Esophagus muscularis mucosa (tissue), 4 donors: ENCODE data around the gene EDNRA. TPM values are rescaled to one million over a fixed set of nuclear protein-coding genes. Genes with fewer than 3 reads are reported as not detected.

Experiments
- DNase-seq: peaks from one replicate; pipeline ENCODE4 v3.0.0-alpha.2; 2017; ENCODE audit errors: extremely low spot score
- H3K27ac ChIP-seq, 4 donors: fragments of 200-600 bp; sonication (generic); replicated peaks in 1 of 4; 1 replicate in 3 of 4; 2 replicates in 1 of 4; pipeline ENCODE4 v1.5.1; 2016 to 2019; ENCODE audit warnings: mild to moderate bottlenecking in 1 of 4
- H3K27me3 ChIP-seq, 4 donors: fragments of 200-600 bp; sonication (generic); one replicate each; pipeline versions ENCODE4 v1.5.1 to v1.6.0; 2016 to 2019
- H3K36me3 ChIP-seq, 4 donors: fragments of 200-600 bp; sonication (generic); one replicate each; pipeline ENCODE4 v1.5.1; 2016 to 2019
- H3K4me1 ChIP-seq, 4 donors: fragments of 200-600 bp; sonication (generic); one replicate each; pipeline ENCODE4 v1.5.1; 2016 to 2019
- H3K4me3 ChIP-seq, 4 donors: fragments of 200-600 bp; sonication (generic); 1 replicate in 2 of 4; 2 replicates in 2 of 4; pipeline ENCODE4 v1.5.1; 2016 to 2019; ENCODE audit warnings: mild to moderate bottlenecking in 4 of 4, moderate library complexity in 1 of 4
- H3K9me3 ChIP-seq, 4 donors: fragments of 200-600 bp; sonication (generic); 1 replicate in 3 of 4; 2 replicates in 1 of 4; pipeline ENCODE4 v1.5.1; 2016 to 2019
- CTCF ChIP-seq, 3 experiments: fragments of 200-600 bp in 2 of 3; fragments of 450-650 bp in 1 of 3; sonication (generic) in 2 of 3; IDR thresholded peaks; one replicate each; pipeline ENCODE4 v1.5.1; 2017 to 2019; ENCODE audit warnings: antibody characterized with exemption in 3 of 3, mild to moderate bottlenecking in 2 of 3, moderate library complexity in 1 of 3
- EP300 ChIP-seq: sonication (generic); formaldehyde crosslinking; IDR thresholded peaks from one replicate; pipeline ENCODE4 v1.6.1; 2017; ENCODE audit warnings: antibody characterized with exemption
- POLR2A ChIP-seq: fragments of 450-650 bp; IDR thresholded peaks from one replicate; pipeline ENCODE4 v1.6.1; 2017; ENCODE audit warnings: antibody characterized with exemption, moderate library complexity, mild to moderate bottlenecking, low read depth
- POLR2AphosphoS5 ChIP-seq, 2 donors: sonication (generic); formaldehyde crosslinking; IDR thresholded peaks; one replicate each; pipeline ENCODE4 v1.6.1; 2017; ENCODE audit warnings: antibody characterized with exemption in 2 of 2
- WGBS: methylation state at CpG from one replicate; pipeline ENCODE4 v1.1.5; 2018; 5-methylcytosine and 5-hydroxymethylcytosine counted together
- intact Hi-C: fragments of 100-400 bp; cut with DNase I; formaldehyde crosslinking; loops from one replicate; pipeline ENCODE4 v1.15.1; 2023
- total RNA-seq, 4 donors: library from RNA; depleted of rRNA; stranded (reverse); fragments of >200 nt; gene quantifications; one replicate each; pipeline versions ENCODE4 v1.1.0 to v1.2.1, GENCODE V29; 2016

Gene EDNRA
- total RNA-seq, 4 donors from 2014 or later: 0.83 to 8.0 (median 3.9) TPM

GRCh38 chr4:147550626-147551246, 69.8 kb downstream of the EDNRA start:
- H3K27me3 ChIP-seq: no peaks in the 10 kb centered on the region
- TF ChIP-seq POLR2AphosphoS5 (IDR thresholded peaks at IDR 0.05) (no peak), CTCF (IDR thresholded peaks at IDR 0.05) (no peak), POLR2A (no peak), EP300 (no peak)
- H3K9me3 ChIP-seq: no peaks in the 10 kb centered on the region
- no peak overlapping the region for H3K4me3 ChIP-seq
- DNase-seq: no peak
- H3K4me1 ChIP-seq: no peaks in the 10 kb centered on the region
- 43% methylated on average over 8 of the region's 8 CpGs for WGBS
- H3K36me3 ChIP-seq: peaks cover 0 to 3% (median 0%) of the 10 kb centered on the region in 4 donors
- no peak overlapping the region for H3K27ac ChIP-seq
- intact Hi-C loops: no loop called here

- no peaks in the 10 kb centered on the region for H3K27me3 ChIP-seq
- peaks cover 0 to 7% (median 3%) of the 10 kb centered on the region in 4 donors for H3K9me3 ChIP-seq
- DNase-seq: no peak
- no peaks in the 10 kb centered on the region for H3K4me1 ChIP-seq
- H3K36me3 ChIP-seq: no peaks in the 10 kb centered on the region
- TF ChIP-seq EP300 (no peak), CTCF (IDR thresholded peaks at IDR 0.05) (no peak), POLR2A (no peak), POLR2AphosphoS5 (IDR thresholded peaks at IDR 0.05) (no peak)
- 88% methylated on average over 4 of the region's 4 CpGs for WGBS
- intact Hi-C loops: no loop called here
- H3K27ac ChIP-seq: no peak overlapping the region
- H3K4me3 ChIP-seq: no peak overlapping the region
Measured at GRCh38 chr4:147560625-147561024, 79.7 kb downstream of the EDNRA start.

GRCh38 chr4:147566762-147567161, 85.9 kb downstream of the EDNRA start:
- intact Hi-C loops: no loop called here
- no peaks in the 10 kb centered on the region for H3K4me1 ChIP-seq
- DNase-seq: peak; percentile 29
- H3K36me3 ChIP-seq: no peaks in the 10 kb centered on the region
- no peak overlapping the region for H3K27ac ChIP-seq
- TF ChIP-seq CTCF (IDR thresholded peaks at IDR 0.05) (no peak), POLR2AphosphoS5 (IDR thresholded peaks at IDR 0.05) (no peak), POLR2A (no peak)
- no peaks in the 10 kb centered on the region for H3K27me3 ChIP-seq
- peaks cover 0 to 7% (median 3%) of the 10 kb centered on the region in 4 donors for H3K9me3 ChIP-seq
- no peak overlapping the region for H3K4me3 ChIP-seq

DNA sequence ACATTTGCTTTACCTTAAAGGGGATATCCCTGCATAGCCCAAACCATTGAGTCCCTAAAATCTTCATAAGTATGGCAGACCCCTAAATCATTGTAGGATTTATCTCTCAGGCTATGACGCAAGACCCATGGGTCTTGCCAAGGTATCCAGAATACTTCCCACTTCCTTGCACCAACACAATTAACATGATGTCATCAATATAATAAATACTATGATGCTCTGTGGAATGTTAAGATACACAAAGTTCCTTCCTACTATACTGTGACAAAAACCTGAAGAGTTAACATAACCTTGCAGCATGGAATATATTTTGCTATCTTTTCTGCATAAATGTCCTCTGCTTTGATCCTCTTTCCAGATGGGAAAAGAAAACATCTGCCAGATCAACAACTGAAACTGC, 86.4 kb downstream of the EDNRA start:
- H3K36me3 ChIP-seq: no peaks in the 10 kb centered on the region
- DNase-seq: peak; percentile 47
- TF ChIP-seq EP300 (no peak), POLR2AphosphoS5 (IDR thresholded peaks at IDR 0.05) (no peak)
- no peak overlapping the region for H3K27ac ChIP-seq
- peaks cover 0 to 7% (median 3%) of the 10 kb centered on the region in 4 donors for H3K9me3 ChIP-seq
- no peak overlapping the region for H3K4me3 ChIP-seq
- no peaks in the 10 kb centered on the region for H3K27me3 ChIP-seq
- no peaks in the 10 kb centered on the region for H3K4me1 ChIP-seq
- intact Hi-C loops: no loop called here
- WGBS: 60% methylated on average over 1 of the region's 1 CpG

- Histone ChIP-seq H3K4me3 (no peak overlapping the region), H3K9me3 (no peaks in the 10 kb centered on the region), H3K36me3 (no peaks in the 10 kb centered on the region), H3K27me3 (no peaks in the 10 kb centered on the region), H3K27ac (no peak overlapping the region), H3K4me1 (no peaks in the 10 kb centered on the region)
- DNase-seq: peak; percentile 68
- 45% methylated on average over 4 of the region's 4 CpGs for WGBS
- intact Hi-C loops: no loop called here
- TF ChIP-seq EP300 (no peak), POLR2A (no peak), CTCF (IDR thresholded peaks at IDR 0.05) (no peak), POLR2AphosphoS5 (IDR thresholded peaks at IDR 0.05) (no peak)
Measured at GRCh38 chr4:147570616-147571015, 89.7 kb downstream of the EDNRA start.
